Skeletal muscle satellite cell (primary cell): ENCODE results near the gene PDXK.
"Not testable (repeated sequence)": the region's sequence is repeated elsewhere in the genome, so short reads cannot be mapped to it uniquely, and the experiment has no call there.

Source experiments
- H3K27me3 ChIP-seq: 2 replicates; pipeline ENCODE4 v1.7.0; 2013; ENCODE audit warnings: low read length; ENCODE audit not compliant: control insufficient read depth, insufficient read depth
- H3K36me3 ChIP-seq: 2 replicates; pipeline ENCODE4 v1.7.0; 2013; ENCODE audit warnings: mild to moderate bottlenecking, control low read depth, low read length; ENCODE audit not compliant: insufficient read depth
- H3K4me1 ChIP-seq: 2 replicates; pipeline ENCODE4 v1.7.0; 2013; ENCODE audit warnings: low read length; ENCODE audit not compliant: control insufficient read depth, insufficient read depth
- H3K4me2 ChIP-seq: 2 replicates; pipeline ENCODE4 v1.7.0; 2013; ENCODE audit warnings: mild to moderate bottlenecking, low read length
- H3K4me3 ChIP-seq: 2 replicates; pipeline ENCODE4 v1.7.0; 2013; ENCODE audit warnings: low read length
- H3K9ac ChIP-seq: 2 replicates; pipeline ENCODE4 v1.7.0; 2013; ENCODE audit warnings: mild to moderate bottlenecking, low read depth, low read length, moderate library complexity
- H3K9me3 ChIP-seq: replicated peaks from 2 replicates; pipeline ENCODE4 v1.7.0; 2013; ENCODE audit warnings: mild to moderate bottlenecking, control low read depth, low read length

Gene PDXK

GRCh38 chr21:43688906-43689305 is 30.0 kb upstream of the PDXK start:
- Histone ChIP-seq H3K36me3 (peaks cover 87% of the 10 kb centered on the region), H3K4me1 (no peaks in the 10 kb centered on the region), H3K4me2 (no peak overlapping the region), H3K9me3 (no peaks in the 10 kb centered on the region), H3K9ac (no peak overlapping the region), H3K27me3 (no peaks in the 10 kb centered on the region), H3K4me3 (no peak overlapping the region)

DNA sequence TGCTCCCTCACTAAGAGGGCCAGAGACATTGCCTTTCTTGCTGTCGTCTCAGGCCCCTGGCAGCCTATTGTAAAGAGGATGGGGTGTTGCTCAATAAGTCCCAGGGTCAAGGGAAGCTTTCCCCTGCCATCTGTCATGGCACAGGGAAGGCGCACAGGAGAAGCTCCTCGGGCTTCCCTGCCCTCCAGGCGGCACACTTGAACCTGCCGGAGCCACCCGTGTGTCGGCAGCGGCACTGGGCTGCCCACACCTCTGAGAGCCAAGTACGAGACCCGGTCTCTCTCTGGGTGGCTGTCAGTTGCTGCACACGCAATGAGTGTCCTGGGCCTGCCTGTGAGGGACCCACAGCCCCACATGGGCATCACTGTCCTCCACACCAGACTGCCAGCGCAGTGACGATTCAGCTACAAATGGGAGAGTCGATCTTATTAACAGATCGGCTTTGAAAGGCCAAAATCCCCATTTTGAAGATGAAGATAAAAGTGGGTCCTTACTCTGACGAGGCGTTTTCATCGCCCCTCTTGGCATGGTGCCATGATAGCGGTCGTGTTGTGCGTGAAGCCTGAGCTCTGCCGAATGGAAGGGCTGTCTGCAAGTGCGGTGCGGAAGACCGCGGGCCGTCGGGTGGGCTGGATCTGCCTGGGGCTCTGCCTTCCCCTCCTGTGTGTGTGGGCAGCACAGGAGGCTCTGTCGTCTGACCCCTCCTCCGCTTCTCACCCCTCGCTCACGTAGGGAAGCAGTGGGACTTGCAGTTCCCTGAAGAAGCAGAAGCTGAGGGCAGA is 29.2 kb upstream of the PDXK start:
- Histone ChIP-seq H3K4me2 (no peak overlapping the region), H3K9ac (no peak overlapping the region), H3K9me3 (no peaks in the 10 kb centered on the region), H3K27me3 (no peaks in the 10 kb centered on the region), H3K36me3 (peaks cover 90% of the 10 kb centered on the region), H3K4me3 (no peak overlapping the region), H3K4me1 (no peaks in the 10 kb centered on the region)

- Histone ChIP-seq H3K4me3 (no peak overlapping the region), H3K4me2 (no peak overlapping the region), H3K9ac (no peak overlapping the region), H3K4me1 (no peaks in the 10 kb centered on the region), H3K9me3 (no peaks in the 10 kb centered on the region), H3K27me3 (no peaks in the 10 kb centered on the region), H3K36me3 (peaks cover 89% of the 10 kb centered on the region)
Observed at GRCh38 chr21:43690346-43690745, 28.6 kb upstream of the PDXK start.

DNA sequence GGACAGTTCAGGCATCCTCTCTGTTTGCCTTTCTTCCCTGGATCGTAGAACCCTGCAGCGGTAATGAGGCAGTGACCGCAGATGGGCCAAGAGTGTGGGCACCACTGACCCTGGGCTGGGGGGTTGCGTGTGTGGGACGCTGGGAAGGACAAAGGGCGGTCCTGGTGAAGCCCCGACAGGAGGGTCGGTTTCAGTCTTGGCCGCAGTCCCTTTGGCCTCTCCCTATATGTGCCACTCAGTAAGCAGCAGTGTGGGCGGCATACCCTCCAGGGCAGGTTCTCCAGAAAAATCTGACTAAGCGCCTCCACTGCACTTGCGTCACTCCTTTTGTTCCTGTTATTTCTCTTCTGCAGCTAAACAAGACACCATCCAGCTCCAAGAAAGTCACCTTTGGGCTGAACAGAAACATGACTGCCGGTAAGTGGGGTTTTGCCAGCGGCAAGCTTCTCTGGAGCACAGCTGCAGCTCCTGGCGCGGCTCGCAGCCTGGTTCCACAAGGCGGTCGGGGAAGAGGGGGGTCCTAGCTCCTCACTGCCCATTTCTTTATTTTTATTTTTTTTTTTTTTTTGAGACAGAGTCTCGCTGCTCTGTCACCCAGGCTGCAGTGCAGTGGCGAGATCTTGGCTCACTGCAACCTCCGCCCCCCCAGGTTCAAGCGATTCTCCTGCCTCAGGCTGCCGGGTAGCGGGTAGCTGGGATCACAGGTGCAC is 27.7 kb upstream of the PDXK start:
- no peaks in the 10 kb centered on the region for H3K27me3 ChIP-seq
- no peak overlapping the region for H3K4me2 ChIP-seq
- peaks cover 91% of the 10 kb centered on the region for H3K36me3 ChIP-seq
- H3K4me1 ChIP-seq: no peaks in the 10 kb centered on the region
- no peak overlapping the region for H3K9ac ChIP-seq
- H3K4me3 ChIP-seq: no peak overlapping the region
- no peaks in the 10 kb centered on the region for H3K9me3 ChIP-seq

- H3K4me2 ChIP-seq: no peak overlapping the region
- no peaks in the 10 kb centered on the region for H3K27me3 ChIP-seq
- H3K36me3 ChIP-seq: peaks cover 85% of the 10 kb centered on the region
Observed at GRCh38 chr21:43691801-43692200, 27.1 kb upstream of the PDXK start.

GRCh38 chr21:43692949-43693348 is 26.0 kb upstream of the PDXK start:
- peaks cover 75% of the 10 kb centered on the region for H3K36me3 ChIP-seq
- no peaks in the 10 kb centered on the region for H3K4me1 ChIP-seq
- H3K4me3 ChIP-seq: no peak overlapping the region
- H3K4me2 ChIP-seq: no peak overlapping the region
- H3K9me3 ChIP-seq: no peaks in the 10 kb centered on the region
- no peak overlapping the region for H3K9ac ChIP-seq
- no peaks in the 10 kb centered on the region for H3K27me3 ChIP-seq

More at GRCh38 chr21:43691801-43692200, 27.1 kb upstream of the PDXK start:
- Histone ChIP-seq H3K9ac (no peak overlapping the region), H3K4me1 (no peaks in the 10 kb centered on the region), H3K9me3 (no peaks in the 10 kb centered on the region), H3K4me3 (no peak overlapping the region)

DNA sequence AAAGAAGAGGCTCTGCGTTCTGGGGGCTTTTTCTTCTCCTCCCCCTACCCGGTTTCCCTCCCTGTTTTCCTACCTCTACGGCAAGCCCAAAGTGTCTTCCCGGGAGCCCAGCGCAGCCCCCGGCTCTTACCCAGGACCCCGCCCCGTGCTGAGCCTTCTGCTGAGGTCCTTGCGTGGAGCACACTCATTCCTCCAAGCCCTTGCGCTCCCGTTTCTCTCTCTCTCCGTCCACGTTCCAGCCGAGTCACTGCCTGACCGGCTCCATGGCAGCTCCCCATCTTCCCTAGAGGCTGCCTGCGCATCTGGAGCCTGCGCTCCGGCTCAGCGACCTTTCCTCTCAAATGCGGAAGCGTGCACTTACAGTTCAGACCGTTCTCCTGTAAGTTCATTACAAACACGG is 24.9 kb upstream of the PDXK start:
- Histone ChIP-seq H3K4me3 (no peak overlapping the region), H3K4me2 (no peak overlapping the region), H3K27me3 (no peaks in the 10 kb centered on the region), H3K36me3 (peaks cover 65% of the 10 kb centered on the region), H3K9ac (no peak overlapping the region), H3K9me3 (no peaks in the 10 kb centered on the region), H3K4me1 (no peaks in the 10 kb centered on the region)

GRCh38 chr21:43694437-43695079 is 24.4 kb upstream of the PDXK start:
- Histone ChIP-seq H3K4me1 (no peaks in the 10 kb centered on the region), H3K4me3 (no peak overlapping the region), H3K4me2 (no peak overlapping the region), H3K36me3 (peaks cover 59% of the 10 kb centered on the region), H3K9me3 (no peaks in the 10 kb centered on the region), H3K9ac (no peak overlapping the region), H3K27me3 (no peaks in the 10 kb centered on the region)

DNA sequence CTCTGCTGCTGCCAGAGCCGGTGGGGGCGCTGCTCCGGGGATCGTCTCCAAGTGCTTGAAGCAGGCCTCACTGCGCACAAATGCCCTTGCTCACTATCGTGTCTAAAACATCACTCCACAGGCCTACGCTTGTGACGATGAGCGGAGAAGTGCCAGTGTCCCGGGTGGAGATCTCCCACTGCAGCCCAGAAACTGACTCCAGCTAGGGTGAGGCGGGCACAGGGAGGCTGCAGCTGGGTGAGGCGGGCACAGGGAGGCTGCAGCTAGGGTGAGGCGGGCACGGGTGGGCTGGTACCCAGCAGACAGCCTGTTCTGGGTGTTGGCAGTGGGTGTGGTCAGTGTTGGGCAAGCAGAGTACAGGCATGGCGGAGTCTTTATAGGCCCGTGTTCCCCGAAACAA is 22.7 kb upstream of the PDXK start:
- no peaks in the 10 kb centered on the region for H3K27me3 ChIP-seq
- H3K9ac ChIP-seq: no peak overlapping the region
- no peaks in the 10 kb centered on the region for H3K4me1 ChIP-seq
- H3K4me2 ChIP-seq: no peak overlapping the region
- peaks cover 42% of the 10 kb centered on the region for H3K36me3 ChIP-seq
- H3K4me3 ChIP-seq: no peak overlapping the region
- H3K9me3 ChIP-seq: no peaks in the 10 kb centered on the region

DNA sequence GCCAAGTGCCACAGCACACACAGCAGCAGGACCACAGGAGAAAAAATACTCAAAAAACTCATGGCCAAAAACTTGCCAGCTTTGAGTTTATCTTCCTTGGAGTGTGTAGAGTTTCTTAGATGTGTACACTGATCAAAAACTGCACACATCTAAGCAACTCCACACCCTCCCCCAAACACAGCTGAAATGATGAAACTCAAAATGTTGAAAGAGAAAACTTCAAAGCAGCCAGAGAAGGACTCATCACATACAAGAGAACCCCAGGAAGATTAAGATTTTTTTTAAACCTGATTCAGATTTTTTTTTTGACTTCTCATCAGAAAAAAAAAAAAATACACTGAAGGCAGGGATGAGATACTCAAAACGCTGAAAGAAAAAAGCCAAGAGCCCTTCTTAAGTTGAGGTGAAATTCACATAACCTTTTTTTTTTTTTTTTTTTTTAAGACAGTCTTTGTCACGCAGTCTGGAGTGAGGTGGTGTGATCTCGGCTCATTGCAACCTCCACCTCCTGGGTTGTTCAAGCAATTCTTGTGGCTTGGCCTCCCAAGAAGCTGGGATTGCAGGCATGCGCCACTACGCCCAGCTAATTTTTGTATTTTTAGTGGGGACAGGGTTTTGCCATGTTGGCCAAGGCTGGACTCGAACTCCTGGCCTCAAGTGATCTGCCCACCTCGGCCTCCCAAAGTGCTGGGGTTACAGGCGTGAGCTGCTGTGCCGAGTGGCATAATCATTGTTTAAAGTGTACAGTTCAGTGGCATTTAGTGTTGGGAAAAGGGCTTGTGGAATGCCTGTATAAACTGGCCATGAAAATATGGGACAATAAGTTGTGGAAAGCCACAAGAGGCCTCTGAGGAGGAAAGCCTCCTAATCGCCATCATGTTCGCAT is 20.9 kb upstream of the PDXK start:
- Histone ChIP-seq H3K4me3 (no peak overlapping the region), H3K4me1 (no peaks in the 10 kb centered on the region), H3K36me3 (peaks cover 29% of the 10 kb centered on the region), H3K9me3 (no peaks in the 10 kb centered on the region), H3K4me2 (no peak overlapping the region), H3K9ac (no peak overlapping the region), H3K27me3 (no peaks in the 10 kb centered on the region)

GRCh38 chr21:43699492-43699777 is 19.5 kb upstream of the PDXK start:
- not testable (repeated sequence) for H3K4me3 ChIP-seq, H3K27me3 ChIP-seq, H3K9me3 ChIP-seq, H3K4me1 ChIP-seq, H3K4me2 ChIP-seq, H3K9ac ChIP-seq
- peaks cover 15% of the 10 kb centered on the region for H3K36me3 ChIP-seq
